ENCODE data around the gene IQGAP2.

Gene IQGAP2

GRCh38 chr5:76384189-76384588 is 18.9 kb upstream of the IQGAP2 start:
- no peak for DNase-seq

- no peak for DNase-seq
Measured at GRCh38 chr5:76384705-76385104, 18.4 kb upstream of the IQGAP2 start.

- no peak for DNase-seq
Measured at GRCh38 chr5:76385540-76385939, 17.5 kb upstream of the IQGAP2 start.

- DNase-seq, result no peak
Measured at GRCh38 chr5:76386360-76386759, 16.7 kb upstream of the IQGAP2 start.

- no peak for DNase-seq
Measured at GRCh38 chr5:76388236-76388635, 14.8 kb upstream of the IQGAP2 start.

- DNase-seq, result no peak
Measured at GRCh38 chr5:76388791-76389512, 14.1 kb upstream of the IQGAP2 start.

- no peak for DNase-seq
Measured at GRCh38 chr5:76389513-76390154, 13.5 kb upstream of the IQGAP2 start.

- no peak for DNase-seq
Measured at GRCh38 chr5:76391014-76391413, 12.1 kb upstream of the IQGAP2 start.

GRCh38 chr5:76393035-76393680 is 9.9 kb upstream of the IQGAP2 start:
- DNase-seq, result no peak

GRCh38 chr5:76397200-76397599 is 5.9 kb upstream of the IQGAP2 start:
- no peak for DNase-seq

GRCh38 chr5:76399268-76399667 is 3.8 kb upstream of the IQGAP2 start:
- DNase-seq, result no peak

GRCh38 chr5:76400466-76400865 is 2.6 kb upstream of the IQGAP2 start:
- DNase-seq, result no peak

- no peak for DNase-seq
Measured at GRCh38 chr5:76401801-76402250, 1.3 kb upstream of the IQGAP2 start.

GRCh38 chr5:76402251-76402885 is 717 bp upstream of the IQGAP2 start:
- peak; percentile 75 for DNase-seq

- DNase-seq, result peak; percentile 78
Measured at GRCh38 chr5:76403766-76404222, 709 bp downstream of the IQGAP2 start.

- DNase-seq, result no peak
Measured at GRCh38 chr5:76404223-76405211, 1.4 kb downstream of the IQGAP2 start.

GRCh38 chr5:76406014-76406413 is 2.9 kb downstream of the IQGAP2 start:
- DNase-seq, result no peak

GRCh38 chr5:76406673-76407072 is 3.6 kb downstream of the IQGAP2 start:
- DNase-seq, result no peak

GRCh38 chr5:76408104-76408654 is 5.1 kb downstream of the IQGAP2 start:
- DNase-seq, result no peak

GRCh38 chr5:76412511-76412910 is 9.4 kb downstream of the IQGAP2 start:
- DNase-seq, result no peak

GRCh38 chr5:76413746-76414145 is 10.7 kb downstream of the IQGAP2 start:
- no peak for DNase-seq

- no peak for DNase-seq
Measured at GRCh38 chr5:76414788-76415187, 11.7 kb downstream of the IQGAP2 start.
